HepG2 (cell line): ENCODE results near the gene LAMA5. TPM values are rescaled to one million over a fixed set of nuclear protein-coding genes. Genes with fewer than 3 reads are reported as not detected.
A peak's percentile ranks its signal among the peaks of the same experiment; 100 is the strongest.

Source experiments
- ADNP ChIP-seq: sonication (generic); formaldehyde crosslinking; IDR thresholded peaks from 2 replicates; pipeline ENCODE4 v1.4.0; 2020; ENCODE audit warnings: missing genetic modification reagents
- ESRRA ChIP-seq: sonication (generic); formaldehyde crosslinking; IDR thresholded peaks from 2 replicates; pipeline ENCODE4 v1.5.1; 2020; ENCODE audit warnings: mild to moderate bottlenecking, low read depth, missing genetic modification reagents
- GPBP1L1 ChIP-seq: sonication (generic); formaldehyde crosslinking; IDR thresholded peaks from 2 replicates; pipeline ENCODE4 v1.5.0; 2020; ENCODE audit warnings: mild to moderate bottlenecking, missing genetic modification reagents
- HMGA1 ChIP-seq: sonication (generic); formaldehyde crosslinking; conservative IDR thresholded peaks from 2 replicates; pipeline ENCODE4 v1.4.0; 2020; ENCODE audit warnings: missing genetic modification reagents
- HNRNPK ChIP-seq: fragments of 200-400 bp; formaldehyde crosslinking; IDR thresholded peaks from 2 replicates; pipeline ENCODE4 v1.6.1; 2018; ENCODE audit warnings: low read length, low read depth, moderate library complexity, mild to moderate bottlenecking; ENCODE audit not compliant: poor library complexity, severe bottlenecking
- IKZF1 ChIP-seq: fragments of 450-650 bp; IDR thresholded peaks from 2 replicates; pipeline ENCODE4 v1.7.1; 2016
- JUN ChIP-seq: sonication (generic); formaldehyde crosslinking; IDR thresholded peaks from 2 replicates; pipeline ENCODE4 v1.4.0; 2020; ENCODE audit warnings: mild to moderate bottlenecking, missing genetic modification reagents
- PLSCR1 ChIP-seq: sonication (generic); formaldehyde crosslinking; IDR thresholded peaks from 2 replicates; pipeline ENCODE4 v1.5.0; 2020; ENCODE audit warnings: missing genetic modification reagents, mild to moderate bottlenecking, borderline replicate concordance
- REL ChIP-seq: sonication (generic); formaldehyde crosslinking; conservative IDR thresholded peaks from 2 replicates; pipeline ENCODE4 v1.8.0; 2022; ENCODE audit warnings: mild to moderate bottlenecking, missing genetic modification reagents, moderate library complexity
- RELA ChIP-seq: sonication (generic); formaldehyde crosslinking; IDR thresholded peaks from 2 replicates; pipeline ENCODE4 v1.4.0; 2020; ENCODE audit warnings: missing genetic modification reagents
- TCF12 ChIP-seq, 2 experiments: fragments of 450-650 bp in 1 of 2; sonication (generic) in 1 of 2; formaldehyde crosslinking in 1 of 2; IDR thresholded peaks; 2 replicates each; pipeline versions ENCODE4 v1.6.1 to v1.8.0; 2017 to 2022; ENCODE audit warnings: antibody characterized with exemption in 1 of 2, mild to moderate bottlenecking in 1 of 2, missing genetic modification reagents in 1 of 2, moderate library complexity in 1 of 2
- YY1 ChIP-seq: IDR thresholded peaks from 2 replicates; pipeline ENCODE4 v1.6.1; 2011; ENCODE audit warnings: low read length, low read depth, moderate library complexity, mild to moderate bottlenecking; ENCODE audit not compliant: insufficient read depth, insufficient replicate concordance
- ZNF142 ChIP-seq: sonication (generic); formaldehyde crosslinking; IDR thresholded peaks from 2 replicates; pipeline ENCODE4 v1.4.0; 2020; ENCODE audit warnings: missing genetic modification reagents
- ZNF251 ChIP-seq: sonication (generic); formaldehyde crosslinking; IDR thresholded peaks from 2 replicates; pipeline ENCODE4 v1.9.0; 2021; ENCODE audit warnings: mild to moderate bottlenecking, missing genetic modification reagents
- ZNF549 ChIP-seq: sonication (generic); formaldehyde crosslinking; IDR thresholded peaks from 2 replicates; pipeline ENCODE4 v1.5.0; 2020; ENCODE audit warnings: missing genetic modification reagents
- ZNF720 ChIP-seq: sonication (generic); formaldehyde crosslinking; IDR thresholded peaks from 2 replicates; pipeline ENCODE4 v1.4.0; 2020; ENCODE audit warnings: missing genetic modification reagents
- ZNF816 ChIP-seq: sonication (generic); formaldehyde crosslinking; IDR thresholded peaks from 2 replicates; pipeline ENCODE4 v1.8.0; 2022; ENCODE audit warnings: missing genetic modification reagents, mild to moderate bottlenecking, borderline replicate concordance
- polyA plus RNA-seq, 8 experiments: library from polyadenylated mRNA; depleted of rRNA in 3 of 8; stranded (reverse) in 7 of 8; unstranded in 1 of 8; fragments of >200 nt; fragmentation: Illumina TruSeq in 4 of 8; extraction: Trizol in 4 of 8; gene quantifications; 2 replicates each; pipeline versions ENCODE4 v1.2.1 to v1.2.3, GENCODE V29; 2011 to 2016; ENCODE audit warnings: low read depth in 4 of 8, missing spikeins in 1 of 8, mixed read lengths in 1 of 8; ENCODE audit not compliant: insufficient read depth in 1 of 8
- total RNA-seq, 5 experiments: library from RNA; depleted of rRNA; stranded (reverse); fragments of >200 nt; fragmentation: Illumina TruSeq; extraction: Trizol; gene quantifications; 2 replicates each; pipeline ENCODE4 v1.2.3, GENCODE V29; 2016; ENCODE audit warnings: low read depth in 1 of 5
- TF ChIP-seq, protein P1 (sequence below): sonication (generic); formaldehyde crosslinking; IDR thresholded peaks from 2 replicates; pipeline ENCODE4 v1.5.1; 2020; ENCODE audit warnings: mild to moderate bottlenecking, missing genetic modification reagents, moderate library complexity
- TF ChIP-seq, protein P2 (sequence below): IDR thresholded peaks from 2 replicates; pipeline ENCODE4 v1.6.1; 2016; ENCODE audit warnings: missing genetic modification reagents, missing compliant biosample characterization

Gene LAMA5
- total and polyA plus RNA-seq, 2 of the 13 experiments (the other 11 are each of a cell fraction or from before 2014, with no cell fraction given), result 21.0 to 44.7 TPM

- TF ChIP-seq, protein P1, sequence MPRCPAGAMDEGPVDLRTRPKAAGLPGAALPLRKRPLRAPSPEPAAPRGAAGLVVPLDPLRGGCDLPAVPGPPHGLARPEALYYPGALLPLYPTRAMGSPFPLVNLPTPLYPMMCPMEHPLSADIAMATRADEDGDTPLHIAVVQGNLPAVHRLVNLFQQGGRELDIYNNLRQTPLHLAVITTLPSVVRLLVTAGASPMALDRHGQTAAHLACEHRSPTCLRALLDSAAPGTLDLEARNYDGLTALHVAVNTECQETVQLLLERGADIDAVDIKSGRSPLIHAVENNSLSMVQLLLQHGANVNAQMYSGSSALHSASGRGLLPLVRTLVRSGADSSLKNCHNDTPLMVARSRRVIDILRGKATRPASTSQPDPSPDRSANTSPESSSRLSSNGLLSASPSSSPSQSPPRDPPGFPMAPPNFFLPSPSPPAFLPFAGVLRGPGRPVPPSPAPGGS (CRISPR knock-in tag), result peak; percentile 59; the same call in 1 of the 2 replicates
- TF ChIP-seq RELA (CRISPR knock-in tag) (no peak; the same call in 1 of the 2 replicates), HNRNPK (no peak), YY1 (peak; percentile 48), ADNP (no peak), JUN (peak; percentile 74), REL (CRISPR knock-in tag) (no peak), ZNF720 (CRISPR knock-in tag) (no peak), GPBP1L1 (no peak), PLSCR1 (CRISPR knock-in tag) (no peak), ZNF251 (CRISPR knock-in tag) (no peak), HMGA1 (CRISPR knock-in tag) (no peak), ZNF549 (CRISPR knock-in tag) (no peak), IKZF1 (peak; percentile 32; the same call in 1 of the 2 replicates), TCF12 (IDR thresholded peaks at IDR 0.05) (no peak), TCF12 (CRISPR knock-in tag; IDR thresholded peaks at IDR 0.05) (no peak), ZNF142 (CRISPR knock-in tag) (no peak; the same call in 1 of the 2 replicates), ZNF816 (no peak), ESRRA (CRISPR knock-in tag) (no peak)
- TF ChIP-seq, protein P2, sequence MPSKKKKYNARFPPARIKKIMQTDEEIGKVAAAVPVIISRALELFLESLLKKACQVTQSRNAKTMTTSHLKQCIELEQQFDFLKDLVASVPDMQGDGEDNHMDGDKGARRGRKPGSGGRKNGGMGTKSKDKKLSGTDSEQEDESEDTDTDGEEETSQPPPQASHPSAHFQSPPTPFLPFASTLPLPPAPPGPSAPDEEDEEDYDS (CRISPR knock-in tag), result no peak
Observed at GRCh38 chr20:62405108-62405980, 38.2 kb upstream of the LAMA5 start (continued).
